DOHH2 (cell line): ENCODE data around the gene UTP18.
"Not testable (repeated sequence)": the region's sequence is repeated elsewhere in the genome, so short reads cannot be mapped to it uniquely, and the experiment has no call there.

Experiments used
- EZH2phosphoT487 ChIP-seq: fragments of 200-600 bp; sonication (generic); IDR thresholded peaks from 2 replicates; pipeline ENCODE4 v1.6.1; 2017; ENCODE audit warnings: borderline replicate concordance, mild to moderate bottlenecking, antibody characterized with exemption, low read length, moderate library complexity, mixed read lengths
- TF ChIP-seq, protein P1 (sequence below): fragments of 200-600 bp; sonication (generic); IDR thresholded peaks from one replicate; pipeline ENCODE4 v1.5.1; 2014; ENCODE audit warnings: antibody characterized with exemption, mild to moderate bottlenecking, low read depth, low read length; ENCODE audit not compliant: poor library complexity, severe bottlenecking

DNA sequence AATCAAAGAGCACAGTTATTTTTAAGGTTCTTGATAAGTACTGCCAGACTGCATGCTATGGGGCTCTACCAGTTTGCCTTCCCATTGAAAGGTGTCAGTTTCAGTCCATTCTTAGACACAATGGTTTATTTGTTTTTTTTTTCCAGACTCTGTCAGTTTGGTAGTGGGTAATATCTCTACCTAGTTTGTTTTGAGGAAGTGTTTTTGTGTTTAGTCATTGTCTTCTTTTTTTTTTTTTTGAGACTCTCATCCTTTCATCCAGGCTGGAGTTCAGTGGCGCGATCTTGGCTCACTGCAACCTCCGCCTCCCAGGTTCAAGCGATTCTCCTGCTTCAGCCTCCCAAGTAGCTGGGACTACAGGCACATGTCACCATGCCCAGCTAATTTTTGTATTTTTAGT, 4.1 kb downstream of the UTP18 start:
- TF ChIP-seq, protein P1, sequence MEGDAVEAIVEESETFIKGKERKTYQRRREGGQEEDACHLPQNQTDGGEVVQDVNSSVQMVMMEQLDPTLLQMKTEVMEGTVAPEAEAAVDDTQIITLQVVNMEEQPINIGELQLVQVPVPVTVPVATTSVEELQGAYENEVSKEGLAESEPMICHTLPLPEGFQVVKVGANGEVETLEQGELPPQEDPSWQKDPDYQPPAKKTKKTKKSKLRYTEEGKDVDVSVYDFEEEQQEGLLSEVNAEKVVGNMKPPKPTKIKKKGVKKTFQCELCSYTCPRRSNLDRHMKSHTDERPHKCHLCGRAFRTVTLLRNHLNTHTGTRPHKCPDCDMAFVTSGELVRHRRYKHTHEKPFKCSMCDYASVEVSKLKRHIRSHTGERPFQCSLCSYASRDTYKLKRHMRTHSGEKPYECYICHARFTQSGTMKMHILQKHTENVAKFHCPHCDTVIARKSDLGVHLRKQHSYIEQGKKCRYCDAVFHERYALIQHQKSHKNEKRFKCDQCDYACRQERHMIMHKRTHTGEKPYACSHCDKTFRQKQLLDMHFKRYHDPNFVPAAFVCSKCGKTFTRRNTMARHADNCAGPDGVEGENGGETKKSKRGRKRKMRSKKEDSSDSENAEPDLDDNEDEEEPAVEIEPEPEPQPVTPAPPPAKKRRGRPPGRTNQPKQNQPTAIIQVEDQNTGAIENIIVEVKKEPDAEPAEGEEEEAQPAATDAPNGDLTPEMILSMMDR, result not testable (repeated sequence)
- TF ChIP-seq EZH2phosphoT487, result not testable (repeated sequence)
